T-helper 22 cell (primary cell): Measurements from ENCODE around the gene CACNA1C.

Source experiments
- DNase-seq: peaks from one replicate; pipeline ENCODE4 v3.0.0-alpha.2; 2020; ENCODE audit warnings: low read depth

Gene CACNA1C

DNA sequence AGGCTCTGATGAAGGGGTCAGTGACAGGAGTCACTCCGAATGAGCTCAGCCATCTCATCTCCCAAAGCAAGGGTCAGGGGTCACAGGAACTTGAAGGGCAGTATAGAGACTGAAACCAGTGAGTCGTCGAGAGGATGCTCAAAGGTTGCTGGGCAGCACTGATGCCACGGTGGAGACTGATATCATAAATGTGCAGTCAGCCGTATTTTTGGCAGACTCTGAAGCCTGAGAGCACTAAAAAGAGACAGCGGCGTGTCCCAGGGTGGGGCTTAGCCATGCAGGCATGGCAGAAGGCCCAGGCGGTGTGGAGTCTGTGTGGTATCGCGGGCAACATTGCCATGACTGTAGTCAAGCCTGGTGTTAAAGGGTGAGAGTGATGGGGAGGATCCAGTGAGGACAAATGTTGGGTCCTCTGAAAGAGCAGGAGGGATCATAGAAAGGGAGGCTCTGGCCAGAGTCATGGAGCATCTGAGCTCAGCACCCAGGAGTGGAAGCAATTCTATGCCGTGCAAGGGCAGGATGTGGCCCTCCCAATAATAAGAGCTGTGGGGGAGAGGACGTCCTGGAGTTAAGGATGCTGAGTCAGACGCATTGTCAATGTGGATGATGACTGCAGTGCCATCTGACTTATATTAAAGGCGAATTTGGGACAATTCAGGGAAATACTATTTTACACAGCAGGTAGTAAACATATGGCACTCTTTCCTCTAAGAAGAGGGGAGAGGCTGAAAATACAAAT is 500.8 kb downstream of the CACNA1C start:
- no peak for DNase-seq

- no peak for DNase-seq
These were observed 502.8 kb downstream of the CACNA1C start for GRCh38 chr12:2555487-2556082.

GRCh38 chr12:2557597-2557996 is 504.8 kb downstream of the CACNA1C start:
- DNase-seq, result no peak

DNA sequence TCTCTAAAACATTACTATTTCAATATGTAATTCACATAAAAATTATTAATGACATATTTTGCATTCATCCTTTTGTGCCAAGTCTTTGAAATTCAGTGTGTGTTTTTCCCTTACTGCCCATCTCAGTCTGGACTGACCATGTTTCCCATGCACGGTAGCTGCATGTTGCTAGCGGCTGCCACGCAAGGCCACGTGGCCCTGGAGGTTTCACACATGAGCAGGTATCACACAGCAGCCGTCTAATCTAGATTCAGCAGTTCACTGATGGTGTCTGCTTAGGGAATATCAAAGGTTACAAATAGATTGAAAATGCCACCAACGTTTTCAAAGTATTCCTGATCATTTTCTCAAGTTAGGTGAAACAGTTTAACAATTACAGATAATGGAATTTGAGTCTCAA is 507.1 kb downstream of the CACNA1C start:
- DNase-seq, result no peak

GRCh38 chr12:2560356-2560755 is 507.6 kb downstream of the CACNA1C start:
- no peak for DNase-seq

DNA sequence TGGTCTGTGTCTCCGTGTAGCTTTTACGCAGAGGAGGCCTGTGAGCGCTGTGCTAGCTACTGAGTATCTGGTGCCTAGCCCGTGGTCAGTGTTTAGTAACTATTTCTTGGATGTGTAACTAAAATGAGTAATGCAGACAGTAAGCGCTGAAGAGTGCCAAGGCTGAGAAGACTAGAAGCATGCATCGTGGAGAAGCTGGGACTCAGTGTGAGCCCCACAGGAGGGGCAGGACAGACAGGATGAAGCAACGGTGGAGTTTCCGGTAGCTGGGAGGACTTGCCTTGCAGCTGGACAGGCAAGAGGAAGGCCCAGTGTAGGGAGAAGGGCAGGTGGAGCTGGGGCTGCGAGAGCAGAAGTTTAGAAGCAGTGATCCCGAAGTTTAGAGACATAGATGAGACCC is 508.6 kb downstream of the CACNA1C start:
- DNase-seq, result no peak

GRCh38 chr12:2562400-2562799 is 509.6 kb downstream of the CACNA1C start:
- DNase-seq, result no peak

DNA sequence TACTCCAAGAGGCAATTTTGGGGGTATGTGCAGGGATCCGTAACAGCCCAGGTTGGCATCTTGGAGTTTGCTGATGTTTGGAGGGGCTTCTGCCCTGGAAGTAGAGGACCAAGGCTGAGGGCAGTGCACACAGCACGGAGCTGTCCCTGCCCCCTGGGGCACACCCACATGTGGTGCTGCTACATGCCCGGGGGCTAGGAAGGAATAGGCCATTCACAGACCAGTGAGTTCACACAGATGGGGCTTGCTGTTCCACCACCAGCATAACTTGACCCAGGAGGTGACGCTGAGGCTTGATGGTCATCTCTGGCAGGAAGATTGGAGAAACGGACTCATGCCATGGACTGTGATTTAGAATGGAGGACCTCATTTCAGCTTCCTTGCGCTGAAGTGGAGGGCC is 510.9 kb downstream of the CACNA1C start:
- DNase-seq, result no peak

- no peak for DNase-seq
These were observed 513.4 kb downstream of the CACNA1C start for GRCh38 chr12:2566161-2566560.

DNA sequence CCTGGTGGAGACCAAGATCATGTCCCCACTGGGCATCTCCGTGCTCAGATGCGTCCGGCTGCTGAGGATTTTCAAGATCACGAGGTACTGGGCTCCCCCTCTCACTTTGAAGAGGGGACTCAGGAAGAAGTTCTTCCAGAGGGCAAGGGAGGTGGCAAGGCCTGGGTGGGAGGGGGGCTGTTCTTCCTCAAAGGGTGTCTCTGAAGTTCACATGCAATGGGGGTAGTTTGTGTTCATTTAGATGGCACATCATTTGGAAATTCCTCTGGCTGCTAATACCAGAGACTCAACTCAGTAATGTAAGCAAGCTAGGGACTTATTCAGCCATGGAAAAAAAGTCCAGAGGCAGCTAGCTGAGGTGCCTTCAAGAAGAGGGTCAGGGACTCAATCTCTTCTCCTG is 514.9 kb downstream of the CACNA1C start:
- DNase-seq, result no peak

DNA sequence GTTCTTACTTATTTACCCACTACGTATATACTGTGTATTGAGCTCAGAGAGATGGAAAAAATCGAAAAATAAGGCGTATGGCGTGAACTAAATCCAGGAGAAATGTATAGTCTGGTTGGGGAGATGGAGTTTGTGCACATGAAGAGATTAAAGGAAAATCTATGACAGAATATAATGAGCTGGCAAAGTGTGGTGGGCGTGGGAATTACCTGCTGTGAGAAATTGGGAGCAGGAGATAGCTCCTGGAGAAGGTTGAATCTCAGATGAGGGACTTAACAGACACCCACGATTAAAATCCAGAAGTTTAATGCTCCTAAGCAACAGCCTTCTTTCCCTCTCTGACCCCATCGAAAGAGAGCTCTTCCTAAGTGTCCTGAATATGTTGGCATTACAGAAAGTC is 517.8 kb downstream of the CACNA1C start:
- DNase-seq, result no peak

- no peak for DNase-seq
These were observed 521.7 kb downstream of the CACNA1C start for GRCh38 chr12:2574355-2574935.

GRCh38 chr12:2575245-2575644 is 522.5 kb downstream of the CACNA1C start:
- DNase-seq, result no peak

DNA sequence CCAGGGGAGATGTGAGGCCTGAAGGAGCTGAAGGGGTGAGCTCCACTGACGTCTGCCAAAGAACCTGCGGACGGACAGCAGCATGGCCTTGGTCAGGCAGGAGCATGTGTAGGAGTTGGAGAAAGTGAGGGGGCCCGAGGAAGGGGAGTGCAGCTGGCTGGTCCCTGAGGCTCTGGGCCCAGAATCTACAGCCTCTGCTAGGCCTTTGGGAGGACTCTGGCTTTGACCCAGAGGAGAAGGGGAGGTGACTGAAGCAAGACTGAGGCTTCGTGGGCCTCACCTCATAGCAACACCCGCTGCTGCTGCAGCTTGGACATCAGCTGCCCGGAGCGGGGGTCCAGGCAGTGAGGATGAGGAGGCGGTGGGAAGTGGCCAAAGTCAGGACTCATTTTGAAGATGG is 525.4 kb downstream of the CACNA1C start:
- no peak for DNase-seq

DNA sequence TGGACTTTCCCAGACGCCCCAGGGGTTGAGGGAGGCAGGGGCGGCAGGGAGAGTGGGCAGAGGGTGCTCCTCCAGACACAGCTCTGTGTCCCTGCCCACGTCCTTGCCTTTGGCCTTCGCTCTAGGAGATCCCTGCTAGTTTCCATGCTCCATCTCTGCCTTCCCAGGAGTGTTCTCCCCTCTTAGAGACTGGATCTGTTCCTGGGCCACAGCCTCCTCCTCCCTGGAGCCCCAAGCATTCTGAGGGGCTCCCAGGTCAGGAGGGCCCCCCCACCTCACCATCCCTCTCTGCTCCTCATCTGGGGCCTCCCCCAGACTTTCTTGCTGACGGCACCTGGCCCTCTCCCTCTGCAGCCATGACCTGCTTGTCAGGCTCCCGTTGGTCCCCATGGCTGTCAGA is 526.0 kb downstream of the CACNA1C start:
- DNase-seq, result no peak

GRCh38 chr12:2580821-2581220 is 528.0 kb downstream of the CACNA1C start:
- DNase-seq, result no peak

DNA sequence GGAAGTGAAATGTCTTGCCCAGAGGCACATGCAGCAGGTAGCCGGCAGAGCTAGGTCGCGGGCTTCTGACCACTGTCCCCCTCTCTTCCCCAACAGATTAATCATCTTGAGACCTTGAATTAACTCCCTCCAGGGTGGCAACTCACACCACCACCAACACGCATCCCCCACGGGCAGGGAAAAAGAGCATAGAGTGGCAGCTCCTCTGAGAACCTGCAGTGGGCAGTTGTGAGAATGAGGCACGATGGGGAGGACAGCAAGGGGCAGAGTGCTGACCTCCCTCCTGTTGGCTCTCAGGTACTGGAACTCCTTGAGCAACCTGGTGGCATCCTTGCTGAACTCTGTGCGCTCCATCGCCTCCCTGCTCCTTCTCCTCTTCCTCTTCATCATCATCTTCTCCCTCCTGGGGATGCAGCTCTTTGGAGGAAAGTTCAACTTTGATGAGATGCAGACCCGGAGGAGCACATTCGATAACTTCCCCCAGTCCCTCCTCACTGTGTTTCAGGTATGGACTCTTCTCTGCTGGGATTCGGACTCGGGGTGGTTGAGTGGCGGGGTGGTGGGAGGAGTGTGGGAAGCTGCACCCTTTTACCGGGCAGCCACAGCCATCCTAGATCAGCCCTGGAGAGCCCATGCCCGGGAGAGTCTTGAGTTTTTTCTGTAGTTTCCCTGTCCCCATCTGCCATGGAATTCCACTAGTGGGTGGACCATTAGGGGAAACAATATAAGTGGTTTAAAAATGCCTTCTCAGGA is 528.7 kb downstream of the CACNA1C start:
- DNase-seq, result no peak

- DNase-seq, result no peak
These were observed 529.8 kb downstream of the CACNA1C start for GRCh38 chr12:2582631-2583030.

DNA sequence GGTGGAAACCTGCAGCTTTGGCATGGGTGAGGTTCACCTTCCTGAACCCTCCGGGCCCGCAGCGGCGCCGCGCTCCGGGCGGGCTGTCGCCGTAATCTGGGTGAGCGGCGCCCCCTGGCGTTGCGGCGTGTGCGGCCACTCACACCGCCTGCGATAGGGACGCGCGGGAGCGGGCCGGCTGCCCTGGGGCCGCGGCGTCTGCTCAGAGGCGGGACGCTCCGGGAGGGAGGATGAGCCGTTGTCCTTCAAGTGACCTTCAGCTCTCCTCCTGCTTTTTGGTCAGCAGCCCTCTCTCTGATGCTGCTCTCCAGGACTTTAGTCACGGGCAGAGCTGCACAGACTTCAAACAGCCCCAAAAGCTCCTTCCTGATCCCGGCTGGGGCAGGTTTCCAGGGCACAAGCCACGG is 530.3 kb downstream of the CACNA1C start:
- DNase-seq, result no peak

DNA sequence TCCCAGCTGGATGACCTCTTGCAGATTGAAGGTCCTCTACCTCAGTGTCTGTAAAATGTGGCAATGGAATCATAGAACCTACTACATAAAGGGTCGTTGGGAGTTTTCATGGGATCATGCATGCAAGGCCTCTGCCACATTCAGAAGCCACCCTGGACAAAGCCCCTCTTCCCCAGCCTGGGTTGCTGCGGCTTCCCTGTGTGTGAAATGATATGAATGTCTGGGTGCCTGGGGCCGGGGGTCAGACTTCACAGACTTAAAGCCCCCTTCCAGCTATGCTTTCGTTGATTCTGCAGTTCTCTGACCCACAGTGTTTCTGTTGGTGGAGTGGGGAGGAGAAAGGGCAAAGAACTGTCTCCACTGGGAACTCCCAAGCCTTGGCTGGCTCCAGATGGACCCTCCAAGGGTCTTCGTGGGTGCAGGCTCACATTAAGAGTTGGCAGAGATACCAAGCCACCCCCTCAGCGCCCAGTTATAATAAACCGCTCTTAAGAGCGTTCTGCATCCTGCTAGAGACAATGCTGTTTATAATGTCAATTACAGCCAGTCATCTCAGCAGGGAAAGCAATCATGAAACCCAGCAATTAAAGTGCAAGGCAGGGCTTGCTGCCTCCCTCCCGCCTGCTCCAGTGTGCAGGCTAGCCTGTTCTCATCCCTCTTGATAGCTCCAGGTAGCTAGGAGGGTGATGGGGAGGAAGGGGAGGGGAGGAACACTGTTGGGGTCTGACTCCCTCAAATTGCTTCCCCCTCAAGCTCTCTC is 531.0 kb downstream of the CACNA1C start:
- DNase-seq, result no peak

DNA sequence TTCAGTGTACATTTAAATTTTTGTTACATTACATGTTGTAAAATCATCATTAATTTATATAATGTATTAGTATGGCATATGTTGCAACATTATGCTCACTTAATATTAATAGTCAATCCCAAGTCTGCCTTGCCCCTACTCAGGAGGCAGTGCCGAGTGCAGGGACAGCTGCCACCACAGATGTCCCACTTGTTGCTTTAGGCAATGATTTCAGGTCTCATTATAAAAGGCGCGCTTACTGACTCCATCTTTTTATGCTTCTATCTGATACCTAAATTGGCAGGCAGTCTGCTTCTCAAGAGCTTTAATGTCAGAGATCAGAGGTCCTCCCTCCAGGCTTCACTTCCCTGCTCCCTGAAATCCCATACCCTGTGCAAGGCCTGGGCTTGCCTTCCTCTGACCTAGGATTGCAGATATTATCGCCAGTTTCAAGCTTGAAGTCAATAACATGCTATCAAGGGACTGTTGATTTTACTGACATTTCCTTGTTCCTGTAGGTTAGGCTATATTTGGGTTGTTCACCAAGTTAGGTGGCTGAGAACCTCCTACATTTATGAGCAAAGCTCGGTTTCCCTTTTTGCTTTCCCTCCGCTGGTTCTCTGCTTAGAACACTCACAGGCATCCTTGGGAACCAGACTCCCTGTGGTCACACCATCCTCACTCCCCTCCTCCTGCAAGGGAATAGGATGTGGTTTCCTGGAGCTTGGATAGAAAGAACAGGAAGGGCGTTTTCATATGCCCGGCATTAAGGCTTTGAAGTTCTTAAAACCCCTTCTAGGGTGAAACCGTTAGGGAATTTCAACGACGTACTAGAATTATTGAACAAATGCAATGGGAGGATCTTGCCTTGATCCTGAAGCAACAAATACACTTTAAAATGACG is 533.6 kb downstream of the CACNA1C start:
- DNase-seq, result no peak
